Stimulated activated CD8-positive, alpha-beta memory T cell treated with anti-CD3 and anti-CD28 coated beads, Interleukin-4, amount 100 ng/mL, for 1 hour (primary cell): ENCODE measurements around the gene TBC1D22B.

Source experiments
- DNase-seq, 2 donors: peaks; one replicate each; pipeline ENCODE4 v3.0.0-alpha.2; 2020; ENCODE audit warnings: low read depth in 2 of 2, low spot score in 1 of 2

Gene TBC1D22B

GRCh38 chr6:37354526-37355384, 97.2 kb downstream of the TBC1D22B start:
- no peak for DNase-seq

- no peak for DNase-seq
Measured at GRCh38 chr6:37357288-37357687, 99.7 kb downstream of the TBC1D22B start.

GRCh38 chr6:37357860-37358259, 100.3 kb downstream of the TBC1D22B start:
- no peak for DNase-seq

GRCh38 chr6:37359039-37359438, 101.5 kb downstream of the TBC1D22B start:
- no peak for DNase-seq

GRCh38 chr6:37362101-37362828, 104.7 kb downstream of the TBC1D22B start:
- DNase-seq: no peak

GRCh38 chr6:37365791-37366190, 108.2 kb downstream of the TBC1D22B start:
- no peak for DNase-seq

- DNase-seq: no peak
Measured at GRCh38 chr6:37366910-37367309, 109.3 kb downstream of the TBC1D22B start.

GRCh38 chr6:37368961-37369320, 111.4 kb downstream of the TBC1D22B start:
- DNase-seq: no peak

GRCh38 chr6:37369321-37370201, 112.0 kb downstream of the TBC1D22B start:
- DNase-seq: no peak

GRCh38 chr6:37371154-37372083, 113.8 kb downstream of the TBC1D22B start:
- DNase-seq: no peak

GRCh38 chr6:37372116-37372515, 114.5 kb downstream of the TBC1D22B start:
- DNase-seq: no peak

- no peak for DNase-seq
Measured at GRCh38 chr6:37373822-37374471, 116.4 kb downstream of the TBC1D22B start.

GRCh38 chr6:37375376-37375775, 117.8 kb downstream of the TBC1D22B start:
- no peak for DNase-seq

GRCh38 chr6:37376078-37376743, 118.6 kb downstream of the TBC1D22B start:
- DNase-seq: no peak

- DNase-seq: no peak
Measured at GRCh38 chr6:37381579-37381978, 124.0 kb downstream of the TBC1D22B start.
